HL-60 (cell line): ENCODE measurements around the gene RUNX1.

ENCODE experiments used
- DNase-seq, 2 experiments: peaks; one replicate each; pipeline ENCODE4 v3.0.0-alpha.2; 2010 to 2020; ENCODE audit warnings: low read depth in 1 of 2, low spot score in 1 of 2
- H3K27ac ChIP-seq: fragments of 250-450 bp; sonication (Bioruptor Pico); replicated peaks from 2 replicates; pipeline ENCODE4 v1.5.1; 2020; ENCODE audit warnings: mild to moderate bottlenecking, moderate library complexity
- H3K27me3 ChIP-seq: fragments of 250-450 bp; sonication (Bioruptor Pico); 2 replicates; pipeline ENCODE4 v1.5.1; 2021; ENCODE audit warnings: mild to moderate bottlenecking, moderate library complexity; ENCODE audit not compliant: insufficient read depth, poor library complexity, severe bottlenecking
- H3K4me3 ChIP-seq: replicated peaks from 2 replicates; pipeline ENCODE4 v1.5.1; 2011; ENCODE audit warnings: mild to moderate bottlenecking, control low read depth, low read length; ENCODE audit not compliant: insufficient read depth
- GABPA ChIP-seq: IDR thresholded peaks from 2 replicates; pipeline ENCODE4 v1.6.1; 2012; ENCODE audit warnings: low read depth
- POLR2AphosphoS5 ChIP-seq: IDR thresholded peaks from 2 replicates; pipeline ENCODE4 v1.6.1; 2012; ENCODE audit warnings: low read depth
- SPI1 ChIP-seq: IDR thresholded peaks from 2 replicates; pipeline ENCODE4 v1.6.1; 2012; ENCODE audit warnings: low read depth, mild to moderate bottlenecking, borderline replicate concordance
- TF ChIP-seq, protein P1 (sequence below): IDR thresholded peaks from one replicate; pipeline ENCODE4 v1.5.1; 2011; ENCODE audit warnings: low read length, control low read depth, inconsistent platforms; ENCODE audit not compliant: insufficient read depth
- TF ChIP-seq, protein P2 (sequence below): IDR thresholded peaks from 2 replicates; pipeline ENCODE4 v1.6.1; 2012; ENCODE audit warnings: low read depth; ENCODE audit not compliant: insufficient replicate concordance

Gene RUNX1

DNA sequence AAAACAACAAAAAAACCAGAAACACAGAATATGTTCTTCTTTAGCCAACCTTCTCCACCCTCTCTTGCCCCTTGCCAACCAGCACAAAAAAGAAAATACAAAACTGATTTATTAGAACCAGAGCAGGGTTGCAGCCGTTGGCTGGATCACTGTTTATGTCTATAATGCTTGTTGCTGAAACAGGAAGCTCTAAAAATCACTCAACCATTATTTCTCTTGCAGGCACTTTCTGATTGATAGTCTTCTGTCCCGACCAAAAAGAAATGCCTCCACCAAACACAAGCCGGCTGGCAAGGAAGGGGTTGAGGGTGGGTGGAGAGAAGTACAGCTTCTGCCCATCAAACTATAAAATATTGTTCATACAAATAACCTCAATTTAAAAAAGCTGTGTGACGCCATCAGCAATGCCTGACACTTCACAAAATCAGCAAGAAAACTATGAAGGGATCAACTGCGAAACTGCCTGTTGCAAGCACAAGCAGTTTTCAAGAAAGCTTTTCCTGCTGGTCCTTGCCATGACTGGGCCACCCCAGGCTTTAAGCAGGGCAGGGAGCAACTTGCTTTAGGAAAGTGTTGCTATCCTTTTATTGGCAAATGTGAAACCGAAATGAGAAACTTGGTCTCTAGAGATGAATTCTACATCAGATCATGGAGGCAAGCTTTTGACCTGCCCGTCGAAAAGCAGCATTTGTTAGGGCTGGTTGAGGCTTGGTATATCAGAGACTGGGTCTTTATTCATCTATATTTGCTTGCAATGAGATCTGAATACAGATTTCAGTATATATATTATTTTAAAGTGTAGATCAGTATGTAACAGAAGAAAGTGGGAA lies 174.2 kb downstream of the RUNX1 start:
- no peak for TF ChIP-seq GABPA
- TF ChIP-seq, protein P1, sequence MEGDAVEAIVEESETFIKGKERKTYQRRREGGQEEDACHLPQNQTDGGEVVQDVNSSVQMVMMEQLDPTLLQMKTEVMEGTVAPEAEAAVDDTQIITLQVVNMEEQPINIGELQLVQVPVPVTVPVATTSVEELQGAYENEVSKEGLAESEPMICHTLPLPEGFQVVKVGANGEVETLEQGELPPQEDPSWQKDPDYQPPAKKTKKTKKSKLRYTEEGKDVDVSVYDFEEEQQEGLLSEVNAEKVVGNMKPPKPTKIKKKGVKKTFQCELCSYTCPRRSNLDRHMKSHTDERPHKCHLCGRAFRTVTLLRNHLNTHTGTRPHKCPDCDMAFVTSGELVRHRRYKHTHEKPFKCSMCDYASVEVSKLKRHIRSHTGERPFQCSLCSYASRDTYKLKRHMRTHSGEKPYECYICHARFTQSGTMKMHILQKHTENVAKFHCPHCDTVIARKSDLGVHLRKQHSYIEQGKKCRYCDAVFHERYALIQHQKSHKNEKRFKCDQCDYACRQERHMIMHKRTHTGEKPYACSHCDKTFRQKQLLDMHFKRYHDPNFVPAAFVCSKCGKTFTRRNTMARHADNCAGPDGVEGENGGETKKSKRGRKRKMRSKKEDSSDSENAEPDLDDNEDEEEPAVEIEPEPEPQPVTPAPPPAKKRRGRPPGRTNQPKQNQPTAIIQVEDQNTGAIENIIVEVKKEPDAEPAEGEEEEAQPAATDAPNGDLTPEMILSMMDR = no peak
- TF ChIP-seq POLR2AphosphoS5 = no peak; the same call in 1 of the 2 replicates
- no peak for TF ChIP-seq SPI1
- TF ChIP-seq, protein P2, sequence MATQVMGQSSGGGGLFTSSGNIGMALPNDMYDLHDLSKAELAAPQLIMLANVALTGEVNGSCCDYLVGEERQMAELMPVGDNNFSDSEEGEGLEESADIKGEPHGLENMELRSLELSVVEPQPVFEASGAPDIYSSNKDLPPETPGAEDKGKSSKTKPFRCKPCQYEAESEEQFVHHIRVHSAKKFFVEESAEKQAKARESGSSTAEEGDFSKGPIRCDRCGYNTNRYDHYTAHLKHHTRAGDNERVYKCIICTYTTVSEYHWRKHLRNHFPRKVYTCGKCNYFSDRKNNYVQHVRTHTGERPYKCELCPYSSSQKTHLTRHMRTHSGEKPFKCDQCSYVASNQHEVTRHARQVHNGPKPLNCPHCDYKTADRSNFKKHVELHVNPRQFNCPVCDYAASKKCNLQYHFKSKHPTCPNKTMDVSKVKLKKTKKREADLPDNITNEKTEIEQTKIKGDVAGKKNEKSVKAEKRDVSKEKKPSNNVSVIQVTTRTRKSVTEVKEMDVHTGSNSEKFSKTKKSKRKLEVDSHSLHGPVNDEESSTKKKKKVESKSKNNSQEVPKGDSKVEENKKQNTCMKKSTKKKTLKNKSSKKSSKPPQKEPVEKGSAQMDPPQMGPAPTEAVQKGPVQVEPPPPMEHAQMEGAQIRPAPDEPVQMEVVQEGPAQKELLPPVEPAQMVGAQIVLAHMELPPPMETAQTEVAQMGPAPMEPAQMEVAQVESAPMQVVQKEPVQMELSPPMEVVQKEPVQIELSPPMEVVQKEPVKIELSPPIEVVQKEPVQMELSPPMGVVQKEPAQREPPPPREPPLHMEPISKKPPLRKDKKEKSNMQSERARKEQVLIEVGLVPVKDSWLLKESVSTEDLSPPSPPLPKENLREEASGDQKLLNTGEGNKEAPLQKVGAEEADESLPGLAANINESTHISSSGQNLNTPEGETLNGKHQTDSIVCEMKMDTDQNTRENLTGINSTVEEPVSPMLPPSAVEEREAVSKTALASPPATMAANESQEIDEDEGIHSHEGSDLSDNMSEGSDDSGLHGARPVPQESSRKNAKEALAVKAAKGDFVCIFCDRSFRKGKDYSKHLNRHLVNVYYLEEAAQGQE = no peak
- DNase-seq = no peak
- Histone ChIP-seq H3K4me3 (no peak overlapping the region), H3K27me3 (no peaks in the 10 kb centered on the region), H3K27ac (no peak overlapping the region)

DNA sequence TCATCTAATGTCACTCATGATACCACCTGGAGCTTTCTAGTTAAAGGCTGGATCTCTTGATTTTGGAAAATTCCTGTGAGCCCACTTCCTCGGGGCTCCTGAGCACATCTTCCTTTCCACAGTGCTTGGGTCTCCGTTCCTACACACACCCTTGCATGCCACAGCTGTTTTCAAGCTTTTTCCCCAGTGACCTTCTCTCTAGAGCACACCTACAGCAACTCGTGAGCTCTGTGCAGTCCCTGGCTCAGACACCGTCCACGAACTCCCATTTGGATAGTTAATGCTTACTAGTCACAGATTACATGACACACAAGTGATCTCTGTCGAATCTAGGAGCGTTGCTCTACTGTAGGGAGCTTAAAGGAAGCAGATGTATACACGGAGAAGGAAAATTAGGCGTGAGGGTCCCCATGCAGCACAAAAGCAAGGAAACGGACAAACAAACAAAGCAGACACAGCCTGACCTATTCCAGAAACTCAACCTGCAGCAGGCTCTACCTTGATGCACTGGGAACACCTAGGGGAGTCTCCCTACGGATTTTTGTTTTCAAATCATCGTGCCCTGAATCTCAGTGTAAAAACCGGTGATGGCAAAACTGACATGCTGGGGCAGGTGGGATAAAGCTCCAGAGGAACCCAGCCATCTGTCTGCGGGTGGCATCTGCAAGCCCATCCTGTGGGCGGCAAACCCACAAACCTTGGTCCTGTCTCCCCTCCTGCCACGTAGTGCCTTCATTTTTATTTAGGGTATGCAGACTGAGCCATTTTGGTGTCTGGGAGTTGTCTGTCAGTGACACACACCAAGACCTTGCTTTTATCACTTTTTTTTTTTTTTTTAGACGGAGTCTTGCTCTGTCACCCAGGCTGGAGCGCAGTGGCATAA lies 177.8 kb downstream of the RUNX1 start:
- Histone ChIP-seq H3K4me3 (no peak overlapping the region), H3K27ac (no peak overlapping the region), H3K27me3 (no peaks in the 10 kb centered on the region)
- TF ChIP-seq, protein P1 = no peak
- no peak for DNase-seq

DNA sequence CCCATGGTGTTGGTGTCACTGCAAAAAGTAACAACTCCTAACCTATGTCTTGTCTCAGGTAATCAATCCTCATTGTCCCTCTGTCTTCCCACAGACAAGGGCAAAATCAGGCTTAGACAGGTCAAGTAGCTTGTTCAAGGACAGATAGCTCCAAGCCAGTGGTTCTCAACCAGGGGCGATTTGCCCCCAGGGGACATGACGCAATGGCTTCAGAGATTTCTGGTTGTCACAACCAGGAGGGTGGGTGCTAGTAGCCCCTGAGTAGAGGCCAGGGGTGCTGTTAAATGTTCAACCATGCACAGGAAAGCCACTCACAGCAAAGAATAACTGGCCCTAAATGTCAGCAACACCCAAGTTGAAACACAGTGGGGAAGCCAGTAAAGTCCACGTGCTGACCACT lies 178.9 kb downstream of the RUNX1 start:
- DNase-seq = no peak
- H3K27me3 ChIP-seq = no peaks in the 10 kb centered on the region
- TF ChIP-seq POLR2AphosphoS5 = 0 out of 2 replicates have a peak, but pooled peaks have one; percentile 16
- TF ChIP-seq, protein P1 = no peak
- no peak overlapping the region for H3K27ac ChIP-seq
- H3K4me3 ChIP-seq = no peak overlapping the region

DNA sequence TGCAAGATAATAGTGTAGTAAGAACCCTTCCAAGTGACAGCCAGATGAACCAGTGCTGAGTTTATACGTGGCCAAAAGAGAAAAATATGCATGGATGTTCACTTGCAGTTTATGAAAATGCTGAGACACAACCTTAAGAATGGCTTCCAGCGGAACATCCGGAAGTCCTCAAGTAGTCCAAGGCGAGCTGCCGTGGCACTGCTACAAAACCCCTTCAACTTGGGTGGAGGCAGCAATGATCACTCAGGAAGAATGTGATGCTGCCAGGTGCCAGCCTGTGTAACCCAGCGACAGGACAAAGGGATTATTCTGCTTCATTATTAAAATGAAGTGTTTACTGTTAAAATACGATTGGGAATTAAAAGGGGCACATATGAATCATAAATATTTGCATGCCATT lies 179.6 kb downstream of the RUNX1 start:
- no peak for DNase-seq
- TF ChIP-seq, protein P1 = no peak
- TF ChIP-seq GABPA = no peak
- no peak overlapping the region for H3K4me3 ChIP-seq
- H3K27ac ChIP-seq = no peak overlapping the region
- H3K27me3 ChIP-seq = no peaks in the 10 kb centered on the region
